ENCODE data around the gene ARFGEF2.

Gene ARFGEF2

GRCh38 chr20:48899881-48900280, 21.6 kb upstream of the ARFGEF2 start:
- no peak overlapping the region for H3K9ac ChIP-seq (ENCODE audit: low read length)
- no peak overlapping the region for H3K27ac ChIP-seq (ENCODE audit: low read length)
- H3K4me2 ChIP-seq (ENCODE audit: low read length), result no peak overlapping the region
- H3K4me1 ChIP-seq (ENCODE audit: low read length), result peaks cover 24% of the 10 kb centered on the region
- H3K27me3 ChIP-seq (ENCODE audit: low read depth, low read length), result peaks cover 29% of the 10 kb centered on the region
- H3K9me3 ChIP-seq (ENCODE audit: insufficient read depth, low read length), result no peaks in the 10 kb centered on the region
- H3K4me3 ChIP-seq (ENCODE audit: low read length), result no peak overlapping the region
- H2AFZ ChIP-seq (ENCODE audit: low read depth, low read length), result no peak overlapping the region
- no peaks in the 10 kb centered on the region for H3K79me2 ChIP-seq (ENCODE audit: low read length)
- H4K20me1 ChIP-seq (ENCODE audit: insufficient read depth, low read length), result no peaks in the 10 kb centered on the region
- no peaks in the 10 kb centered on the region for H3K36me3 ChIP-seq (replicated peaks; ENCODE audit: low read depth, low read length)
- no peak for TF ChIP-seq EZH2phosphoT487 (IDR thresholded peaks at IDR 0.05; ENCODE audit: low read depth)
- TF ChIP-seq CTCF (IDR thresholded peaks at IDR 0.05; ENCODE audit: low read depth, low read length), result no peak

GRCh38 chr20:48901326-48901725, 20.2 kb upstream of the ARFGEF2 start:
- H3K9ac ChIP-seq (ENCODE audit: low read length), result no peak overlapping the region
- H3K4me1 ChIP-seq (ENCODE audit: low read length), result peaks cover 32% of the 10 kb centered on the region
- no peak overlapping the region for H3K27ac ChIP-seq (ENCODE audit: low read length)
- H3K79me2 ChIP-seq (ENCODE audit: low read length), result no peaks in the 10 kb centered on the region
- H2AFZ ChIP-seq (ENCODE audit: low read depth, low read length), result no peak overlapping the region
- H3K4me2 ChIP-seq (ENCODE audit: low read length), result no peak overlapping the region
- H3K36me3 ChIP-seq (replicated peaks; ENCODE audit: low read depth, low read length), result no peaks in the 10 kb centered on the region
- H3K9me3 ChIP-seq (ENCODE audit: insufficient read depth, low read length), result no peaks in the 10 kb centered on the region
- no peaks in the 10 kb centered on the region for H4K20me1 ChIP-seq (ENCODE audit: insufficient read depth, low read length)
- peaks cover 29% of the 10 kb centered on the region for H3K27me3 ChIP-seq (ENCODE audit: low read depth, low read length)
- no peak overlapping the region for H3K4me3 ChIP-seq (ENCODE audit: low read length)
- TF ChIP-seq CTCF (IDR thresholded peaks at IDR 0.05; ENCODE audit: low read depth, low read length), result no peak
- TF ChIP-seq EZH2phosphoT487 (IDR thresholded peaks at IDR 0.05; ENCODE audit: low read depth), result no peak

- Histone ChIP-seq H2AFZ (ENCODE audit: low read depth, low read length) (no peak overlapping the region), H3K9ac (ENCODE audit: low read length) (no peak overlapping the region), H3K4me1 (ENCODE audit: low read length) (peaks cover 27% of the 10 kb centered on the region), H3K27me3 (ENCODE audit: low read depth, low read length) (peaks cover 16% of the 10 kb centered on the region), H3K4me3 (ENCODE audit: low read length) (no peak overlapping the region), H3K36me3 (replicated peaks; ENCODE audit: low read depth, low read length) (no peaks in the 10 kb centered on the region), H4K20me1 (ENCODE audit: insufficient read depth, low read length) (no peaks in the 10 kb centered on the region), H3K9me3 (ENCODE audit: insufficient read depth, low read length) (no peaks in the 10 kb centered on the region), H3K79me2 (ENCODE audit: low read length) (no peaks in the 10 kb centered on the region), H3K4me2 (ENCODE audit: low read length) (no peak overlapping the region), H3K27ac (ENCODE audit: low read length) (no peak overlapping the region)
- TF ChIP-seq CTCF (IDR thresholded peaks at IDR 0.05; ENCODE audit: low read depth, low read length) (no peak), EZH2phosphoT487 (IDR thresholded peaks at IDR 0.05; ENCODE audit: low read depth) (no peak)
Measured at GRCh38 chr20:48903705-48904104, 17.8 kb upstream of the ARFGEF2 start.

- Histone ChIP-seq H4K20me1 (ENCODE audit: insufficient read depth, low read length) (no peaks in the 10 kb centered on the region), H3K9ac (ENCODE audit: low read length) (peak overlapping the region; percentile 41), H3K4me3 (ENCODE audit: low read length) (peak overlapping the region; percentile 70), H3K36me3 (replicated peaks; ENCODE audit: low read depth, low read length) (peaks cover 9% of the 10 kb centered on the region), H3K27me3 (ENCODE audit: low read depth, low read length) (peaks cover 9% of the 10 kb centered on the region), H3K27ac (ENCODE audit: low read length) (no peak overlapping the region), H3K9me3 (ENCODE audit: insufficient read depth, low read length) (peaks cover 9% of the 10 kb centered on the region), H3K79me2 (ENCODE audit: low read length) (no peaks in the 10 kb centered on the region), H3K4me1 (ENCODE audit: low read length) (peaks cover 27% of the 10 kb centered on the region), H2AFZ (ENCODE audit: low read depth, low read length) (peak overlapping the region; percentile 60), H3K4me2 (ENCODE audit: low read length) (peak overlapping the region; percentile 90)
- no peak for TF ChIP-seq EZH2phosphoT487 (IDR thresholded peaks at IDR 0.05; ENCODE audit: low read depth)
- TF ChIP-seq CTCF (IDR thresholded peaks at IDR 0.05; ENCODE audit: low read depth, low read length), result peak; percentile 93
Measured at GRCh38 chr20:48904566-48905296, 16.8 kb upstream of the ARFGEF2 start.
